Ammon's horn (tissue), 1 donor: ENCODE results near the gene JAKMIP2.
A peak's percentile ranks its signal among the peaks of the same experiment; 100 is the strongest.
"Not testable (repeated sequence)": the region's sequence is repeated elsewhere in the genome, so short reads cannot be mapped to it uniquely, and the experiment has no call there.

Experiments
- DNase-seq: peaks from one replicate; pipeline ENCODE4 v3.0.0-alpha.2; 2016; ENCODE audit warnings: low spot score

The JAKMIP2 gene

GRCh38 chr5:147648597-147648996 lies 133.9 kb downstream of the JAKMIP2 start:
- no peak for DNase-seq

DNA sequence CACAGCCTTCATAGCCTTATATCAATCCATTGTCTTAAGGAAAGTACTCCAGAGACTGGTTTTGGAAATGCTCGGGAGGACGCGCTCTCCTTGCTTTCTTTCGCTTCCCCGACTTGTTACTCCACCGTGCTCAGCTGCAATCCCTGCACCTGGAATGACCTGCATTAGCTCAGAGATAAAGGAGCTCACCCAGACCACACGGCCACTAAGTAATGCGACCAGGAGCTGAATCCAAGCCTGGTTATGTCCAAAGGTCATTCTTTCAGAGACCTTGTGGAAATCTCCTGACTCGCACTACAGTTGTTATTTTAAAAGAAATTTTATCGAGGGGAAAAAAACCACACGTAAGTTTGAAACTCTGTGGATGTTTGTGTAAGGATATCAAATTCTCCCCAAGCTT lies 137.3 kb downstream of the JAKMIP2 start:
- DNase-seq: no peak

GRCh38 chr5:147644460-147644859 lies 138.1 kb downstream of the JAKMIP2 start:
- DNase-seq: no peak

DNA sequence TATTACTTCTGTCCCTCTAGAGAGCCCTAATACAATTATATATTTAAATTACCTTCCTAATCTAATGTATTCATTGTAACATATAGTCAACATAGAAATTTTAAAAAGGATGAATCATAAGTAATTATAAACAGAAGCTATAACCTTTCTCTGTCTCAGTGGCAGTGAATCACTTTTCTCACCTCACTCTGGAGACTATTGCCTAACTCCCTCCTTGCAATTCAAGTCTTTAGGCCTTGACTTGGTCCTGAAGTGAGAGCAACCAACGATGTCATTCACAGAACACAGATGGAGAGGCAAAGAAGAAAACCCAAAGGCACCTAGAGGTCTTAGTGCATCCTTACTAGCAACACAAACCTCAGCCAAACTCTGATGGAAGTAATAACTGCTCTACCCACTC lies 139.4 kb downstream of the JAKMIP2 start:
- no peak for DNase-seq

DNA sequence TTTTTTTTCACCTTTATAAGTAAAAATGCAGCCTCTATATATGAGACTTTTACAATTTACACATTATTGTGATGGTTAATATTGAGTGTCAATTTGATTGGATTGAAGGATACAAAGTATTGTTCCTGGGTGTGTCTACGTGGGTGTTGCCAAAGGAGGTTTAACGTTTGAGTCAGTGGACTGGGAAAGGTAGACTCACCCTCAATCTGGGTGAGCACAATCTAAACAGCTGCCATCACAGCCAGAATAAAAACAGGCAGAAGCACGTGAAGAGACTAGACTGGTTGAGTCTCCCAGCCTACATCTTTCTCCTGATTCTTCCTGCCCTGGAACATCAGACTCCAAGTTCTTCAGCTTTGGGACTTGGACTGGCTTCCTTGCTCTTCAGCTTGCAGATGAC lies 139.9 kb downstream of the JAKMIP2 start:
- no peak for DNase-seq

GRCh38 chr5:147639321-147639720 lies 143.2 kb downstream of the JAKMIP2 start:
- DNase-seq: no peak

GRCh38 chr5:147636729-147636984 lies 145.9 kb downstream of the JAKMIP2 start:
- DNase-seq: no peak

- DNase-seq: peak; percentile 15
These were observed 146.4 kb downstream of the JAKMIP2 start for GRCh38 chr5:147635882-147636728.

GRCh38 chr5:147635439-147635838 lies 147.1 kb downstream of the JAKMIP2 start:
- DNase-seq: not testable (repeated sequence)

GRCh38 chr5:147633173-147633572 lies 149.4 kb downstream of the JAKMIP2 start:
- no peak for DNase-seq

DNA sequence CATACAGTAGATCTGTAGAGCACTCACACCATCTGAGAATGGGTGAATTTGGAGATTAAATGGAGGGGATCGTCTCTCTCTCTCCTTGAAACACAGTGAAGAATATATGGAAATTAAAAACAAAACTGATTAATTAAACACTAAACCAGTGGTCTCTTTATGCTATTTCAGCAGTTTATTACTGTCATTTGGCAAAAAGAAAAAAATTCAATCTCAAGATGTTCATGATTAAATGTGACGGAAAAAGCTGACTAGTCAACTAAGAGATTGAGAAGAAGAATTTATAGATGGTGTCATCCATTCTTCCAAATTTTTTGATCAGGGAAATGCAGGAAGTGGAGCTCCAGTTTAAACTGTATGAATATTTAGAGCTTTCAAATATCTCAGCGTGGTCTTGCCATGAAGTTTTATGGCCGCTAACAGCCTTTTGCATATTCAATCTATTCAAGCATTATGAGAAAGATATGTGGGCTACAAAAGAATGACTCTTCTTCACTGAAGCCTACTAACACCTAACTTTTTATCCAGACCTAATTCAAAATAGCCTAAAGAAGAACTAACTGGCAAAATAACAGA lies 151.0 kb downstream of the JAKMIP2 start:
- DNase-seq: no peak

DNA sequence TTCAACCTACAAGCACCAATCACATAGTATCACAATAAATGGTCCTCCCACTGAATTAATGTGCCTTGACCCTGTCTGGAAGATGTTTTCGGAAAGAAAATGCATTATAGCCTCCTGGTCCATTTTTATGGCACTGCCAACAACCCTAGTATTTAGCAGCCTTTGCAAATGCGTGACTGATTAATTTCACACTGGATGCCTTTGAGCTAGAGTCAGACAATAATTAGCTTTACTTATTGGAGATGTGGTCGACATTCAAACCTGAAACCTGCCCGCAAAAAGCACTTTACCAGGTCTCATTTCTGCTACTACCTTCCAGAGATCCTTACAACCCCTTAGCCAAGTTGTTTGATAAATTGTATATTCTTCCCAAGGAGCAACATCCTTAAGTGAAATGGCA lies 153.3 kb downstream of the JAKMIP2 start:
- DNase-seq: no peak

DNA sequence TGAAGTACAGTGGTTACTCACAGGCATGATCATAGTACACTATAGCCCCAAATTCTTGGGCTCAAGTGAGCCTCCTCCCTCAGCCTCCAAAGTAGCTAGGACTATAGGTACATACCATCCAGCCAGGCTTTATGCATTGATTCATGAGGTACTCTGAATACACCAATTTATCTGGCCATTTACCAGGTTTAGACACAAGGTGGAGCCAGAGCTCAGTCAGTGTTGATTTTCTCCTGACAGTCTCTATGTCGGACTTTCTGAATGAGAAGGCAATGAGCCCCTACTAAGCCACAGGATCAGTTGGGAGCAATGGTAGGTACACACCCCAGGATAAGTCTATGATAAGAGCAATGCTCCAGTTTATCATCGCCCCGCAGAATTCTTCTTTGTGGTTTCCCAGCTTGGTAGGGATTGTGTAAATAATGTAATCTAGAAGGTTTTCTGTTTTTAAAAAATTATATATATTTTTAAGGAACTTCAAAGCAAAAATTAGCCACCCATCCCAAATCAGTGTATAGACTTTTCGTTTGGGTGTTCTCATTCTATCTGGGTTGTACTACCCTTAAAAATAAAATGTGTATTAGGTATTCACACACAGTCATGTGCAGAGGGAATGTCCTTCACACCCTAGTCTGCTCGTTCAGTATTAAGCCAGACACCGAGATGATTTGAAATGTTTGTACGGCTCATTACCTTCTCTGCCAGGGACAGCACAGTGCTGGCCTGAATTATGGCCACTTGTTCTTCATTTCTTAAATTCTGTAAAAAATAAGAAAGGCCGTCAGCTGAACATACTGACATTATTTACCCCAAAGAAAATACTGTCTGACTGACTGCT lies 154.3 kb downstream of the JAKMIP2 start:
- DNase-seq: peak; percentile 88

- DNase-seq: no peak
These were observed 156.1 kb downstream of the JAKMIP2 start for GRCh38 chr5:147626464-147626863.

DNA sequence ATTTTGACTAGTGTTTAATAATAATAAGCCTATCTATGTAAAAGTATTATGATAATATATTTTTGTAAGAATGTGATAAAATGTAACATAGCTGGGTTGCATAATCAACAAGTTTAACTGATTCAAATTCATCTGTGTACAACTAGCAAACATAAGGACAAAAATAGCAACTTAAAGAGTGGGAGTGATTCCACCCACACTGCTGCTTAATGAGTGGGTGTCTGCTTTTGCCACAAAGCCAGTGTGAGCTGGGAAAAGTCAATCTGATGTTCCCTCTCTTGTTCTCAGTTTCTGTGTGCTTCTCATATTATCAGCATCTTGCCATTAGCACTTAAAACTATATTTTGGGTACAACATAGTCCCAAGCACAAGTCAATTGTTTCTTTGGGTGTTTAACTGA lies 161.5 kb downstream of the JAKMIP2 start:
- DNase-seq: peak; percentile 39

GRCh38 chr5:147619281-147619878 lies 163.1 kb downstream of the JAKMIP2 start:
- DNase-seq: no peak

DNA sequence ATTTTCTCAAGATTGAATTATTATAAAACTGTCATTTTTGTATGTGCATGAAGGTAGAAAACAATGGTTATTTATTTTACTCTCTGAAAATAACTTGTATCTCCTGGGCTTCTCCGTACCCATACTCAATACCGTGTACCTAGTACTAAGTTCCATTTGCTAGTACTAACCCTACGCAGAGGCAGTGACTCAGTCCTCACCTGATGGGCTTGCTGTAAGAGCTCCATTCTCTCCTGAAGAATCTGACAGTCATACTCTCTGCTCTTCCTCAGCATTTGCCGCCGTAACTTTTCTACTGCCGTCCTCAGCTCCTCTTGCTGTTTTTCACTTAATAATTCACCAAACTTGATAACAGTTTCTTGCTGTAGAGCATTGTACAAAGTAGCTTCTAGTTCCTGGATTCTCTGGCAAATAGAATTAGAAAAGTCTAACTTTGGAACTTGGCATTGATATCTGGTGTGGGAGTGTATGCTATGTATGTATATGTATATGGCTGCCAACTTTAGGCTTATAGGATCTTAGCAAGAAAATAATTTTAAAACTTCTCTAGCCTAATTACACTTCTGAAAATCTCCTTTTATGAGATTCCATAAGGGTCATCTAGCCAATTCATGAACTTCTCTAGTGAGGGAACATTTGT lies 164.7 kb downstream of the JAKMIP2 start:
- no peak for DNase-seq

- DNase-seq: no peak
These were observed 165.3 kb downstream of the JAKMIP2 start for GRCh38 chr5:147617191-147617606.

GRCh38 chr5:147616421-147616820 lies 166.1 kb downstream of the JAKMIP2 start:
- DNase-seq: no peak

- no peak for DNase-seq
These were observed 169.2 kb downstream of the JAKMIP2 start for GRCh38 chr5:147613359-147613758.

DNA sequence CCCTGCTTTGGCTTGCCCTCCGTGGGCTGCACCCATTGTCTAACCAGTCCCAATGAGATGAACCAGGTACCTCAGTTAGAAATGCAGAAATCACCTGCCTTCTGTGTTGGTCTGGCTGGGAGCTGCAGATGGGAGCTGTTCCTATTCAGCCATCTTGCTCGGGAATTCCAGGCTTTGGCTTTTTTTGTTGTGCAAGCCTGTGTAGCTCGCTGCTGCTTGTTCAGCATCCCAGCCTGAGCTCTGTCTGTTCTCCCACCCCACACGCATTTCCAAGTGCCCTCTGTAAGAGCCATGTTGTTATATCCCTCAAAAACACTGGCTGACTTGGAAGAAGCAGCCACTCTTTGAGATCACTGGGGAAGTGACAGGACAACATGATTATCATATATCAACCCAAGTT lies 171.0 kb downstream of the JAKMIP2 start:
- DNase-seq: no peak

DNA sequence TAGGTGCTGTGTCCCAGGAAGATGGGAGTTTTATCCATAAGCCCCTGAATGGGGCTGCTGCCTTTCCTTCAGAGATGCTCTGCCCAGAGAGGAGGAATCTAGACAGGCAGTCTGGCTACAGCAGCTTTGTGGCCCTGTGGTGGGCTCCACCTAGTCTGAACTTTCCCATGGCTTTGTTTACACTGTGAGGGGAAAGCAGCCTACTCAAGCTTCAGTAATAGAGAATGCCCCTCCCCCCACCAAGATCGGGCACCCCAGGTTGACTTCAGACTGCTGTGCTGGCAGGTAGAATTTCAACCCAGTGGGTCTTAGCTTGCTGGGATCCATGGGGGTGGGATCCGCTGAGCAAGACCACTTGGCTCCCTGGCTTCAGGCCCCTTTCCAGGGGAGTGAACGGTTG lies 171.7 kb downstream of the JAKMIP2 start:
- no peak for DNase-seq
